GM21390 (cell line): ENCODE measurements around the gene SLC25A23.

ENCODE experiments used
- ATAC-seq: cut with Tn5 transposase; IDR thresholded peaks from one replicate; pipeline ENCODE4 v1.9.1; 2021; ENCODE audit not compliant: unreplicated experiment

The SLC25A23 gene

DNA sequence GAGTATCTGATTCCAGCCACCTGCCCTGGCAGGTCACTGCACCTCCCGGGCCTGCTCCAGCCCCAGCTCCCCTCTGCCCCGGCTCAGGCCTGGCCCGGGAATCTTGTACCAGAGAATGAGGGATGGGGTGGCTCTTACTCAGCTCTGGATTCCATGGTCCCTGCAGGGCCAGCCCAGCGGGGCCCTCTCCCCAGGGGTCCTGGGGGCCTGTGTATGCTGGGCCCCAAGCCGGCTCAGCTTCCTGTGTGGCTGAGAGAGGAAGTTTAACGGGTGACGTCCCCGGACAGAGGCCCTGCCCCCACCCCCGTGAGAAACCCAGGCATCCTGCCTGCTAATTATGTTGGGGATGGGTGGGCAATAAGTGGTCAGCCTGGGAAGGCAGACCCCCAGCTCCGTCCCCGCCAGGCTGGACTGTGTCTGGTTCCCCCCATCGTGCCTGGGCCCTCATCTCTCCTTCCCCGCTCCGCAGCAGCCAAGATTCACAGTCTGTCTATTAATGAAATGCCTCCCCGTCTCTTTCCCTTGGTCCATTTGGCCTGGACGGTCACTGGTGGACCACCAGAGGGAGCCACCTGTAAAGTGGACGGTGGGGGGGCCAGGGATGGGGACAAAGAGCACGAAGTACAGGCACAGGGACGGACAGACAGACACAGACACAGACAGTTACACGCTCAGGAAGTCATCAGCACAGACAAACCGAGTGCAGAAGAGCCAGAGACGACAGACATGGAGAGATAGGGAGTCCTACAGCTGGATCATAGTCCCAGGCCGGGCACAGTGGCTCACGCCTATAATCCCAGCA is 22.1 kb upstream of the SLC25A23 start, which contains the start of gene DENND1C:
Gene DENND1C, minus strand, starts transcription at position 247 of the 802 bp plus-strand sequence. Its CDS starts 92 bp downstream, at position 155.
- ATAC-seq = no peak

DNA sequence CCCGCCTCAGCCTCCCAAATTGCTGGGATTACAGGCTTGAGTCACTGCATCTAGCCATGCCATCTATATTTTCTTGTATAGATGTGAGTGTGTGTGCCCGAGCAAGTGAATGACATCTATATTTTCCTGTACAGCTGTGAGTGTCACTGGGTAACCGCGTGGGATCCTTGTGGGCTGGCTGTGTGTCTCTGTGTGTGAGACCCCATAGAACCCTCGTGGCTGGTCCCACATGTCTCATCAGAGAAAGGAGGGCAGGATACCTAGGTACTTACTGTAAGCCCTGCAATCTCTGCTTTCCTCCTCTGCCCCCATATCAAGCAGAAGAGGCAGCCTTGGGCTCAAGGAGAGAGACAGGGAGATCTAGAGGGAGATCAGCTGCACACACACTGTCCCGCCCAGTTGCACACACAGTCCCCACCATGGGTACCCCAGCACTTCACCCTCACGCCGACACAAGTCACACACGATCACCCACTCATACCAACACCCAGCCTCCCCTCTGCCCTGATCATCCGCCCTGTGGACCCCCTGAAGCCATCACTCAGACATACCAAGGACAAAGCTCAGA is 21.3 kb upstream of the SLC25A23 start:
- no peak for ATAC-seq

DNA sequence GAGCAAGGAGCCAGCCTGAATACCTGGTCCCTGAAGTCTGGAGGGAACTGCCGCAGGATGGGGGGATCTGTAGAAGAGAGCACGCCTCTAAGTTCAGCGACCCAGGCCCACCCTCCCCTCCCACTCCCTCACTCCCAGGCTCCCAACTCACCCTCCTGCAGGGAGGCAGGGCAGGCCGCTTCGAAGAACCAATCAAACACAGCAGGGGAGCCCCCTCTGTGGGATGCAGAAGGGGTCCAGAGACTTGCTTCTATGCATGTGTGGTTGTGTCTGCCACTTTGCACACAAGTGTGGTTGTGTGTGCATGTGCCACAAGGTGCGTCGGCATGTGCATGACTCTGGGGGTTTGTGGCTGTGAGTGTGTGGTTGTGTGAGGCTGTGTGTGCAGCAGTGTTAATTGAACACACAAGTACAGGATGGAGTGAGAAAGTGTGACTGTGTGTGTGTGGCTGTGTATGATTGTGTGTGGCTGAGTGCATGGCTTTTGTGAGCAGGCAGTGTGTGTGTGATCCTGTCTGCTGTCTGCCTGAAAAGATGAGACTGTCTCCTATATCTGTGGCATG is 20.3 kb upstream of the SLC25A23 start:
- no peak for ATAC-seq

DNA sequence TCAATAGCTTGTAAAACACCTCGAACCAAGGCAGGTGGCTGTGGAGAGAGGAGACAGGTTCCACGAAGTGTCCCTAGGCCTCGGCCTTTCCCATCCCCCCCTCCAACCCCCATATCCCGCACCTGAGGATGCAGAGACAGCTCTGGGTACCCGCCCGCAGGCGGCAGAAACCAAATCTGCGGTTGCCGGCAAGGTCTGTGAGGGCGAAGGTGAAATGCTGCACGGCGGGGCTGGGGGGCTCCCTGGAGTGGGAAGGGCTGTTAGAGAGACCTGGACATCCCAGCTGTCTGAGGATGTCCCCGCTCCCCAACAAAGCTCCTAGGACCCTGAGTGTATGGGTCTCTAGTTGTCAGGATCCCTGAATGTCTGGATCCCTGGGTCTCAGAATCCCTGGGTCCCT is 19.2 kb upstream of the SLC25A23 start:
- ATAC-seq = no peak

DNA sequence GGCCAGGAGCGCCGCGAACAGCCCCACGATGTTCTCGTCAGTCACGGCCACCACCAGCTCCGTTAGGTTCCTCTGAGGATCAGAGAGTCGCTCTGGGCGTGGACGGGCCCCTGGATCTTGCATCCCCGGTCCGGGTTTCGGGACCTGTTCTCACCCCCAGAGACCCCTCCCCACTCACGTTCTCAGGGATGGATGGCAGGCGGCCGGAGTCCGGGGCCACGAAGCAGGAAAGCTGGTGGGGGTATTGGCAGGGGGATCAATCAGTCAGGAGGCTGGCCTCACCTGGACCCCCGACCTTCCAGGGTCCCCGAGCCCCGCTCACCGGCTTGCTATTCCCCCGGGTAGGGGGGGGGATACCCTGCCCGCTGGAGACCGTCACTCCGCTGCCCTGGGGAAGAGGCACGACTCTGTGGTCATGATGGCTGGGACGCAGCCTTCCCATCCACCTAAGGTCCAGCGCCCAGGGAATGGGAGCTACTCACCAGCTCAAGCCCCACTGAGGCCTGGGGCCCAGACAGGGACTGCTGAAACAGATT is 17.4 kb upstream of the SLC25A23 start:
- ATAC-seq = no peak

DNA sequence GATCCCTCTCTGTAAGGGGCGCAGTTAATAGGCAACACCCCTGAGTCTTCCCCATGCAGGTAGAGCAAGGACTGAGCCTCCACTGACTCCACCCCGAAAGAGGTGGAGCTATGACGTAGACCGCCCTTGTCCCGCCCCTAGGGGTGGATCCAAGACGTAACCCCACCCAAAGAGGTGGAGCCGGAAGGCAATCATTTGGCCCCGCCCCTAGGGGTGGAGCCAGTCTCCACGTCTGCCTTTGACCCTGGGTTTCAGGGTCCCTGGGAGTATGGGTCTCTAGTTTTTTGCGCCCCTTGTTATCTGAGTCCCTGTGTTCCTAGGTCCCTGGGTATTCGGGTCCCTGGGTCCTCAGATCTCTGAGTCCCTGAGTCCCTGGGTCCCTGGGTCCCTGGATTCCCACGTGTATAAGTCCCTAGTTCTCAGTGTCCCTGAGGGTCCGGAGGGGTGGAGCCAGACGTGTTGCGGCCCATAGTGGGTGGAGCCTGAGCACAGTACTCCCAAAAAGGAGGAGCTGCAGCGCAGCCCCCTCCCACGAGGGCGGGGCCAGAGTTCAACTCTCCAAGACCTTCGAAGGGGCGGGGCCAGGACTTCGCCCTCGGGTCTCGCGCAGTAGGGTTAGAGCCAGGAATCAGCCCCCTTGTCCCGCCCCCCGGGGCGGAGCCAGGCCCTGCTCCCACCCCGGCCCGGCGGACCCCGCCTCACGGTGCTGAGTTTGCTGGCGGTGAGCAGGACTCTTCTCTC is 16.7 kb upstream of the SLC25A23 start:
- ATAC-seq = no peak

DNA sequence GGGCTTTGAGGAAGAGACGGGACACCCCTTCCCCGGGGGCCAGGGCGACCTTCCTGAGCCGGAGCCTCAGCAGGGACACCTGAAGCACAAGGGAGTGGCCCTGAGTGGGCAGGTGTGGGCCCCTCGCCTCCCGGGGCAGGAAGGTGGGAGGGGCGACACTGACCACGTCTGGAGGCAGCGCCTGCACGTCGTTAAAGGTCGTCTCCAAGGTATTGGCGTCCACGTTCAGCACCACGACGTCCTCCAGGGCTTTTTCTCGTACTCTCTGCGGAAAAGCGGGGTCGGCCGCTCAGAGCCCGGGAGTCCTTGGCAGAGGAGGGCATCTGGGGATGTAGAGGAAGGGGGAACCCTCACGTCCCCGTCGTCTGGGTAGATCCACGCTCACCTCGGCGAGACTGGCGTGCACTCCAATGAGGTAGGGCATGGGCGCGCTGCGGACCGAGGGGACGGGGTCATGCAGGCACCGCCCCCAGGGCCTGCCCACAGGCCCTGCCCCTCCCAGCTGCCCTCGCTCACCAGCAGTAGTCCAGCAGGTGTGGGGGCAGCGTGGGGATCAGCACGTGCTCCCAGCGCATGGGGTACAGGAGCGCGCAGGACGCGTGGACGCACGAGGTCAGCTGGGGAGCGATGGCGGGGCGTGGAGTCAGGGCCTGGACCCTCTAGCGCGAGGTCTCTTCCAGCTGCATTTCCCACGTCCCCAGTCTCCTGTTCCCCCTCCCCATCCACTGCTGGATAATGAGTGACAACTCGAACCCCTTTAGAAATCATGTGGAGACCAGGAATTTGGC is 15.9 kb upstream of the SLC25A23 start:
- ATAC-seq = no peak

DNA sequence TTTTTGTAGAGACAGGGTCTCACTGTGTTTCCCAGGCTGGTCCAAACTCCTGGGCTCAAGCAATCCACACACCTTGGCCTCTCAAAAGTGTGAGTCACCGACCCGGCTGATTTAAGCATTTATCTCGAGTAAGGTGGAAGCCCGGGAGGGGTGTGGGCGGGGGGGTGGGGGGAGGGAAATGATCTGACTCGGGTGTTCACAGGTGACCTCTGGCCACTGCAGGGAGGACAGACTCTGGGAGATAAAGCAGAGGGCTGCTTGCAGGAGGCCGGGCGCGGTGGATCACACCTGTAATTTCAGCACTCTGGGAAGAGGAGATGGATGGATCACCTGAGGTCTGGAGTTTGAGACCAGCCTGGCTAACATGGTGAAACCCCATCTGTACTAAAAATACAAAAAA is 14.1 kb upstream of the SLC25A23 start:
- ATAC-seq = no peak

DNA sequence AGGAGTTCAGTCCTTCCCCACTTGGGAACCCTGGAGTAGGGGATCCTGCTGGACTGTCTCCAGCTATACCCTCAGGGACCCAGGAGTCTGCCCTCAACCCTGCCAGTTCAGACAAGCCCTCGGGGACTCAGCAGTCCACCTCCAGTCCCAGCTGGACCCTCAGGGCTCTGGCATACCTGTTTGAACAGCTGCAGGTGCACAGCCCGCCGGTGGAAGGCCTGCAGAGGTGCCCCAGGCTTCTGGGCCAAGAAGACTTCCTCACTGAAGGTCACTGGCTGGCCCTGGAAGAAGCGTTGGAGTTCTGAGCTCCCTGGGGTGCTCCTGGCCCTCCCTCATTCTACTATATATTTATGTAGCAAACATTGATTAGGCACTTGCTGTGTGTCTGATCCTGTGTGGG is 13.1 kb upstream of the SLC25A23 start:
- no peak for ATAC-seq

DNA sequence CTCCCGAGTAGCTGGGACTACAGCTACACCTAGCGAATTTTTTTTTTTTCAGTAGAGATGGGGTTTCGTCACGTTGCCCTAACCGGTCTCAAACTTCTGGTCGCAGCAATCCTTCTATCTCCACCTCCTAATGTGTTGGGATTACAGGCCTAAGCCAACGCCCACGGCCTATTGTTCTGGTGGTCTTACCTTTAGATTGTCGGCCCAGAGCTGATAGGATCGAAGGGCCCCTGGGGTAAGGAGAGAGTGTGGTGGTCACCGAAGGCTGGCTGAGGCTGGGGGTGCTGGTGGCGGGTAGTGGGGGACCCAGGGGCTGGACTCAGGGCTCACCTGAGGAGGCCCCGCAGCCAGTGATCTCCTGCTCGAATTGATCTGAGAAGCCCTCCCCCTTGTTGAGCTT is 11.5 kb upstream of the SLC25A23 start:
- no peak for ATAC-seq

DNA sequence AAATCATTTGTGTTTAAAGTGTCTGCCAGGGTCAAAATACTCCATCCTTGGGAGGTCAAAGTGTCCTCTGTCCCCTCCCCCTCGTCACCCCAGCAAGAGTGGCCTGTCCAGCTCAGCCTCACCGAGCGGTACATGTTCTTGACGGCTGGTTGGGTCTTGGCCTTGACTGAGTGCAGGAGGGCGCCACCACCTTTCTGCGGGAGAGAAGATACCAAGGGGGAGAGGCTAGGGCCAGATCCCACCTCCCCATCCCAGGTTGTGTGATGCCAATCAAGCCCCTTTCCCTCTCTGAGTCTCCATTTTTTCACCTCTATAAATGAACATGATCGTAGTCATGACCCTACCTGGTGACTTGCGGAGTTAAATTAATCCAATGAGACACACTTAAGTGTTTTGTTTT is 10.6 kb upstream of the SLC25A23 start:
- no peak for ATAC-seq

DNA sequence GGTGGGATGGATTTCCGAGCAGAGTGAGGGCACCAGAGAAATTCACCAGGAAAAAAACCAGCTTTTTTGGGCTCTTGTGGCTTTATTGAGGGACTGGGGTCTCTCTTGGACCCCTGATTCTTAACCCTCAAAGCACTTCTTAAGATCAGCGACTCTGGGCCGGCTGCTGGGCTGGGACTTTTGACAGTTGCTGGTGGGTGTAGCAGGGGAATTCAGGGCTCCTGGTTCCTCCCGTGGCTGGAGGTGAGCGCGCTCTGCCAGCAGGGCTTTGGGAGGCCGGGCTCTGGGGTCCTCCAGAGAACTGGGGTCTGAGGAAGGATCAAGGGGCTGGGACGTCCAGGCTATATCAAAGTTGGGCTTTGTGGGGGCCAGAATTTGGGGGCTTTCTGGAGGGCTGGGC is 7.8 kb upstream of the SLC25A23 start:
- no peak for ATAC-seq

DNA sequence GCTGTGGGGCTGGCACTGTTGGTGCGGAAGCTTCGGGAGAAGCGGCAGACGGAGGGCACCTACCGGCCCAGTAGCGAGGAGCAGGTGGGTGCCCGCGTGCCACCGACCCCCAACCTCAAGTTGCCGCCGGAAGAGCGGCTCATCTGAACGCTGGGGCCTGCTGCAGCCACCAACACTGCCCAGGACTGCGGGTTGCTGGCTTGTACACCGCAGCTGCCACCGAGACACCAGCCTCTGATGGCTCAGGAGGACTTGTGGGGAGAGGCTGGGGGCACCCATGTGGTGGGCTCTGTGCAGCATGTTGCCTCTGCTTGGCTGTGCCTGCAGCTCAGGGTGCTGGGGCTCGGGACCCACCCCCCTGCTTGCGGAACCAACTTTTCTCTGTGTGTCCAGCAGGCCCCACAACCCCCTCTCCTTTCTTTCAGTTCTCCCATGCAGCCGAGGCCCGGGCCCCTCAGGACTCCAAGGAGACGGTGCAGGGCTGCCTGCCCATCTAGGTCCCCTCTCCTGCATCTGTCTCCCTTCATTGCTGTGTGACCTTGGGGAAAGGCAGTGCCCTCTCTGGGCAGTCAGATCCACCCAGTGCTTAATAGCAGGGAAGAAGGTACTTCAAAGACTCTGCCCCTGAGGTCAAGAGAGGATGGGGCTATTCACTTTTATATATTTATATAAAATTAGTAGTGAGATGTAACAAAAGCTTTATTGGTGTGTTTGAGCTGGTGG is 7.1 kb upstream of the SLC25A23 start:
- no peak for ATAC-seq

DNA sequence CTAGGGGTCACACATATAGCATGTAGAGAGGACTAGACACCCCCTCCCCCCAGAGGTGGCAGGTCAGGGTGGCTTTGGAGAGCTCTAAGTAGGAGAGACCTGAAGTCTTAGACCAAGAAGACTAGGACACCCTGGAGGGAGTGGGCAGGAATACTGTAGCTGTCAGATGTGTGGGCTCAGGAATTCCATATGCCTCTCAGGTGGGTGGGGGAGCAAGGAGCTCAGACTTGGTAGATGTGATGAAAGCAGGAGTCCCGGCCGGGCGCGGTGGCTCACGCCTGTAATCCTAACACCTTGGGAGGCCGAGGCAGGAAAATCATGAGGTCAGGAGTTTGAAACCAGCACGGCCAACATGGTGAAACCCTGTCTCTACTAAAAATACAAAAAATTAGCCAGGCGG is 6.1 kb upstream of the SLC25A23 start:
- no peak for ATAC-seq

DNA sequence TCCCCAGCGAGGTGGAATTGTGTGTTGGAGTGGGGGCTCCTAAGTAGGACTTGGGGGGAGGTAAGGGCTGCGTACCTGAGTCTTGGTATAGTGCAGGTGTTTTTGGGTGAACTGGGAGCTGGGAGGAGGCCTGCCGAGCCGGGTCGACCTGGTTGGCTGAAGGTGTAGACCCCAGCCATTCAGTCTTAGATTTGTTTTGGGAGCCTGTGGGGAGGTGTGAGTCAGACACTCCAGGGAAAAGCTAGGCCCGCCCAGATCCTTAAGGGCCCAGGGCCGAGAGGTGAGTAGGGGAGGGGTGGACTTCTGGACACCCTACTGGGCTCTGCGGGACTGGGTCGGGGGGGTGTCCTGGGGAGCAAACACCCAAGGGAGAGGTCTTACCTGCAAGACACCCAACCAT is 5.4 kb upstream of the SLC25A23 start:
- ATAC-seq = no peak

DNA sequence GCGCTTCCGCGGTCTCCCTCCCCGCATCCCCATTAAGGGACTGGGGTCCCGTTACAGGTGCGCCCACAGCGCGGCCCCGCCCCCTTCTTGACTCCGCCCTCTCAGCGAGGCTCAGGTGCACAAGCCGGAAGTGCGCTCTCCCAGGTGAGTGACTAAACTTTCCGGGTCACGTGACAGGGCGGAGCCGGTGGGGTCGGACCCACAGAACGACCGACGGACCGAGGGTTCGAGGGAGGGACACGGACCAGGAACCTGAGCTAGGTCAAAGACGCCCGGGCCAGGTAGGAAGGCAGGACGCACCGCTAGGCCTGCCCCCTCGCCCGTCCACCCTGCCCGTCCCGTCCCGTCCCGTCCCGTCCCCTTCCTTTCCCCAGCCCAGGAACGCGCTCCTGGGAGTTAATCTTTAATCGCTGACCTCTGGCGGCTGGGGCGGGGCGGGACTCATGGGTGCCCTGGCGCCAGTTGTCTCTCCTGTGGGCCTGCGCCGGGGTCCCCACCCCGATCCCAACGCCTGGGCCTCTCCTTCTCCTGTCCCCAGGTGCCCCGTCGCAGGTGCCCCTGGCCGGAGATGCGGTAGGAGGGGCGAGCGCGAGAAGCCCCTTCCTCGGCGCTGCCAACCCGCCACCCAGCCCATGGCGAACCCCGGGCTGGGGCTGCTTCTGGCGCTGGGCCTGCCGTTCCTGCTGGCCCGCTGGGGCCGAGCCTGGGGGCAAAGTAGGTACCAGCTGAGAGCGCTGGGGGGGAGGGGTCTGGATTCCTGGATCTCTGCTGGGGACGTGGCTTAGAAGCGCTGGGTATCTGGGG is 4.7 kb upstream of the SLC25A23 start, which contains the start of gene CRB3:
Gene CRB3, plus strand, starts transcription at position 202 of the 804 bp plus-strand sequence. Its CDS starts 431 bp downstream, at position 633.
- ATAC-seq = no peak

DNA sequence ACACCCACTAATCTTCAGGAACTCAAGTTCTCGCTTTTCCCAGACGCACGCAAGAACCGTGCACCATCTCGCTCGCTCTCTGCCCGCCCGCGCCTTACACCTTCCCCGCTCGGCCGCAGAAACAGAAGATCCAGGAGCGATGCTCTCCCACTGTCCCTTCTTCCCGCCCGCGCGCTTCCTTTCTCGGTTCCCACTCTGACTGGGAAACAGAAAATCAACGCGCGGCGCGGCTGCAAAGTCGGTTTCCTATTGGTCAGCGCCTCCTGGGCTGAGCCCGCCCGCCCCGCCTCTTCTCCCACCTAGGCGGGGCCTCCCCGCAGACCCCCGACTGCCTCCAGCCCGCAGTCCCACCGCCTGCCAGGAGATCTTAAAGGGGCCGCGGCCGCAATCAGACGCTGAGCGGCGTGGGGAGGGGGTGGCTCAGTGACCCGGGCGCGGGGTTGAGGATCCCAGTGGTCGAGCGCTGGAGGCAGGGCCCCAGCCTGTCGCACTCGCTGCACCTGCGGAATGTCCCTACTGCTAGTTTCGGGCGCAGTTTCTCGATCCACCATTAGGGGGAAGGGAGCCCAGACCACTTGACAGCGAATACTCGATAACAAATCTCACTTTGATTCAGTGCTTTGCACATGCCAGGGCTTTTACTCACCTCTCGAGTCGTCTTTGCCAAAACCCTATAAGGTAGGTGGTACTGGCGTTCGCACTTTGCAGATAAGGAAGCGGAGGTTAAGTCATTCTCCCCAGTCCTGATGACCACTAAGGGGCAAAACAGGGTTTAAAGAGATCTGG is 700 bp upstream of the SLC25A23 start:
- ATAC-seq = peak; percentile 71

DNA sequence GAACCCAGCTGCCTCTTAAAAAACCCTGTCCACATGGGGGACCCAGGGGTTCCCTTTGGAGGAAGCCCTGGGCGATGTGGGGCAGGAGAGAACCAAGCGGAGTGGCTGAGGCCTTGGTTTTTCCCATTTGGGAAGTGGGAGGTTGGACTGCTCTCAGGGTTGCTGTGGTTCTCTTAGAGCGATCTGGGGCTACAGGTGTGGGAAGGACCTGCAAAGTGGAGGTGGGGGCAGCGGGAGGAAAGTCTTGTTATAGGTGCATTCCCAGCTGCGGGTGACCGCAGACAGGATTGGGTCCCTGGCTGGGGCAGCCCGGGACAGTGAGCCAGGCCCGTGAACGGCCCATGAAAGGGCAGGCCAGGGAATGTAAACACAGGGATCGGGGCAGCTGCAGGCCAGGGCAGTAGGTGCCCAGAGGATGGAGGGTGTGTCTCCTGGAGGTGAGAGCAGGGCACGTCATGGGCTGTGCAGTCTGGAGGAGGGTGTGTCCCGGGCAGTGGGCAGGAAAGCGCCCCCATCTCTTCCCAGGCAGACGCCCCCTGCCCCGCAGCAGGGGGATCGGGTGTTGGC is 814 bp downstream of the SLC25A23 start:
- ATAC-seq = no peak
